HL-60 (cell line): ENCODE results near the gene SMARCAL1.
A peak's percentile ranks its signal among the peaks of the same experiment; 100 is the strongest.

ENCODE experiments used
- DNase-seq, 2 experiments: peaks; one replicate each; pipeline ENCODE4 v3.0.0-alpha.2; 2010 to 2020; ENCODE audit warnings: low read depth in 1 of 2, low spot score in 1 of 2
- H3K27ac ChIP-seq: fragments of 250-450 bp; sonication (Bioruptor Pico); replicated peaks from 2 replicates; pipeline ENCODE4 v1.5.1; 2020; ENCODE audit warnings: mild to moderate bottlenecking, moderate library complexity
- H3K27me3 ChIP-seq: fragments of 250-450 bp; sonication (Bioruptor Pico); 2 replicates; pipeline ENCODE4 v1.5.1; 2021; ENCODE audit warnings: mild to moderate bottlenecking, moderate library complexity; ENCODE audit not compliant: insufficient read depth, poor library complexity, severe bottlenecking
- H3K4me3 ChIP-seq: replicated peaks from 2 replicates; pipeline ENCODE4 v1.5.1; 2011; ENCODE audit warnings: mild to moderate bottlenecking, control low read depth, low read length; ENCODE audit not compliant: insufficient read depth
- GABPA ChIP-seq: IDR thresholded peaks from 2 replicates; pipeline ENCODE4 v1.6.1; 2012; ENCODE audit warnings: low read depth
- POLR2AphosphoS5 ChIP-seq: IDR thresholded peaks from 2 replicates; pipeline ENCODE4 v1.6.1; 2012; ENCODE audit warnings: low read depth
- SPI1 ChIP-seq: IDR thresholded peaks from 2 replicates; pipeline ENCODE4 v1.6.1; 2012; ENCODE audit warnings: low read depth, mild to moderate bottlenecking, borderline replicate concordance
- TF ChIP-seq, protein P1 (sequence below): IDR thresholded peaks from one replicate; pipeline ENCODE4 v1.5.1; 2011; ENCODE audit warnings: low read length, control low read depth, inconsistent platforms; ENCODE audit not compliant: insufficient read depth
- TF ChIP-seq, protein P2 (sequence below): IDR thresholded peaks from 2 replicates; pipeline ENCODE4 v1.6.1; 2012; ENCODE audit warnings: low read depth; ENCODE audit not compliant: insufficient replicate concordance

SMARCAL1 gene

GRCh38 chr2:216402751-216403150 is 9.5 kb upstream of the SMARCAL1 start:
- Histone ChIP-seq H3K27ac (no peak overlapping the region), H3K27me3 (no peaks in the 10 kb centered on the region), H3K4me3 (no peak overlapping the region)
- DNase-seq, result no peak
- TF ChIP-seq SPI1, result no peak
- TF ChIP-seq, protein P1, sequence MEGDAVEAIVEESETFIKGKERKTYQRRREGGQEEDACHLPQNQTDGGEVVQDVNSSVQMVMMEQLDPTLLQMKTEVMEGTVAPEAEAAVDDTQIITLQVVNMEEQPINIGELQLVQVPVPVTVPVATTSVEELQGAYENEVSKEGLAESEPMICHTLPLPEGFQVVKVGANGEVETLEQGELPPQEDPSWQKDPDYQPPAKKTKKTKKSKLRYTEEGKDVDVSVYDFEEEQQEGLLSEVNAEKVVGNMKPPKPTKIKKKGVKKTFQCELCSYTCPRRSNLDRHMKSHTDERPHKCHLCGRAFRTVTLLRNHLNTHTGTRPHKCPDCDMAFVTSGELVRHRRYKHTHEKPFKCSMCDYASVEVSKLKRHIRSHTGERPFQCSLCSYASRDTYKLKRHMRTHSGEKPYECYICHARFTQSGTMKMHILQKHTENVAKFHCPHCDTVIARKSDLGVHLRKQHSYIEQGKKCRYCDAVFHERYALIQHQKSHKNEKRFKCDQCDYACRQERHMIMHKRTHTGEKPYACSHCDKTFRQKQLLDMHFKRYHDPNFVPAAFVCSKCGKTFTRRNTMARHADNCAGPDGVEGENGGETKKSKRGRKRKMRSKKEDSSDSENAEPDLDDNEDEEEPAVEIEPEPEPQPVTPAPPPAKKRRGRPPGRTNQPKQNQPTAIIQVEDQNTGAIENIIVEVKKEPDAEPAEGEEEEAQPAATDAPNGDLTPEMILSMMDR, result no peak
- no peak for TF ChIP-seq POLR2AphosphoS5
- TF ChIP-seq GABPA, result no peak
- TF ChIP-seq, protein P2, sequence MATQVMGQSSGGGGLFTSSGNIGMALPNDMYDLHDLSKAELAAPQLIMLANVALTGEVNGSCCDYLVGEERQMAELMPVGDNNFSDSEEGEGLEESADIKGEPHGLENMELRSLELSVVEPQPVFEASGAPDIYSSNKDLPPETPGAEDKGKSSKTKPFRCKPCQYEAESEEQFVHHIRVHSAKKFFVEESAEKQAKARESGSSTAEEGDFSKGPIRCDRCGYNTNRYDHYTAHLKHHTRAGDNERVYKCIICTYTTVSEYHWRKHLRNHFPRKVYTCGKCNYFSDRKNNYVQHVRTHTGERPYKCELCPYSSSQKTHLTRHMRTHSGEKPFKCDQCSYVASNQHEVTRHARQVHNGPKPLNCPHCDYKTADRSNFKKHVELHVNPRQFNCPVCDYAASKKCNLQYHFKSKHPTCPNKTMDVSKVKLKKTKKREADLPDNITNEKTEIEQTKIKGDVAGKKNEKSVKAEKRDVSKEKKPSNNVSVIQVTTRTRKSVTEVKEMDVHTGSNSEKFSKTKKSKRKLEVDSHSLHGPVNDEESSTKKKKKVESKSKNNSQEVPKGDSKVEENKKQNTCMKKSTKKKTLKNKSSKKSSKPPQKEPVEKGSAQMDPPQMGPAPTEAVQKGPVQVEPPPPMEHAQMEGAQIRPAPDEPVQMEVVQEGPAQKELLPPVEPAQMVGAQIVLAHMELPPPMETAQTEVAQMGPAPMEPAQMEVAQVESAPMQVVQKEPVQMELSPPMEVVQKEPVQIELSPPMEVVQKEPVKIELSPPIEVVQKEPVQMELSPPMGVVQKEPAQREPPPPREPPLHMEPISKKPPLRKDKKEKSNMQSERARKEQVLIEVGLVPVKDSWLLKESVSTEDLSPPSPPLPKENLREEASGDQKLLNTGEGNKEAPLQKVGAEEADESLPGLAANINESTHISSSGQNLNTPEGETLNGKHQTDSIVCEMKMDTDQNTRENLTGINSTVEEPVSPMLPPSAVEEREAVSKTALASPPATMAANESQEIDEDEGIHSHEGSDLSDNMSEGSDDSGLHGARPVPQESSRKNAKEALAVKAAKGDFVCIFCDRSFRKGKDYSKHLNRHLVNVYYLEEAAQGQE, result no peak

DNA sequence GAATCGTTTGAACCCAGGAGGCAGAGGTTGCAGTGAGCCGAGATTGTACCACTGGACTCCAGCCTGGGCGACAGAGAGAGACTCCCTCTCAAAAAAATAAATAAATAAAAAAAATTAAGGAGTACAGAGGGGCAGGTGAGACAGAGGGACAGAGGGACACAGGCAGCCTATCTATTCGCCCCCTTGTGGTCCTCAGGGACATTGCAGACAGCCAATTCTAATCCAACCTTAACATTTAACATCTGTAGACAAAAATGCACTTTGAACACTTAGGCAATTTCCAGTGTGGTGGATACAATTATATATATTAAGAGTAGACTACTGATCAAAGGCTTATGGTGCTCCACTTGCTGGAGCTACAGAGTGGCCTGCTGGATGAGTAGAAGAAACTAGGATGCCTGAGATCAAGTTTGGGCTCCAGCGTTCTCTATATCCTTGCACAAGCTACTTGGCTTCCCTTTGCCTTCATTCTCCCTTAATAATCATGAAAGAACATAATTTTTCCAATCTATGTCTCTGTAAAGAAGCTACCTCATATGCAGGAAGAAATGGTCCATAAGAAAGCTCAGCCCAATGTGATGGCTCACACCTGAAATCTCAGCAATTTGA is 8.2 kb upstream of the SMARCAL1 start:
- DNase-seq, result no peak
- H3K4me3 ChIP-seq, result no peak overlapping the region
- H3K27me3 ChIP-seq, result no peaks in the 10 kb centered on the region
- TF ChIP-seq SPI1 (no peak), POLR2AphosphoS5 (no peak), GABPA (no peak)
- TF ChIP-seq, protein P1, result peak; percentile 94
- TF ChIP-seq, protein P2, result no peak
- no peak overlapping the region for H3K27ac ChIP-seq

DNA sequence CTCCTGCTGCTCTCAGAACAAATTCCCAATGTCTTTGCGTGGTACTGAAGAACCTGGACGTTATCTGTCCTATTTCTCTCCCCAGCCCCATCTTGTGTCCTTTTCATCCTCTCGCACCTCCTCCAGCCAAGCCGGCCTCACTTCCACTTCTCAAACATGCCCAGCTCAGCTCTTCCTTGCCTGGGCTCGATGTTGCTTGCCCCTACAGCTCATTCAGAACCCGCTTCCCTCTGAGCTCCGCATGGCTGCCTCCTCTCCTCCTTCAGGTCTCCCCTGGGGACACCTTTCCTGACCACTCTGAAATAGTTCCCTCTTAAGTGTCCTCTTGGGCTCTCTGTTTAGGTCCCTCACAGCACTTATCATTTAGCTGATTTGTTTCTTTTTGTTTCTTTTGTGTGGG is 6.7 kb upstream of the SMARCAL1 start:
- no peak overlapping the region for H3K4me3 ChIP-seq
- H3K27me3 ChIP-seq, result no peaks in the 10 kb centered on the region
- H3K27ac ChIP-seq, result no peak overlapping the region
- no peak for TF ChIP-seq GABPA
- no peak for TF ChIP-seq SPI1
- TF ChIP-seq, protein P1, result no peak
- TF ChIP-seq POLR2AphosphoS5, result no peak
- TF ChIP-seq, protein P2, result no peak
- DNase-seq, result no peak
